ENCODE measurements around the gene AARS2. TPM values are rescaled to one million over a fixed set of nuclear protein-coding genes. Genes with fewer than 3 reads are reported as not detected.

AARS2 gene
- total and polyA plus RNA-seq, 2 donors: 7.5 to 13.6 TPM

DNA sequence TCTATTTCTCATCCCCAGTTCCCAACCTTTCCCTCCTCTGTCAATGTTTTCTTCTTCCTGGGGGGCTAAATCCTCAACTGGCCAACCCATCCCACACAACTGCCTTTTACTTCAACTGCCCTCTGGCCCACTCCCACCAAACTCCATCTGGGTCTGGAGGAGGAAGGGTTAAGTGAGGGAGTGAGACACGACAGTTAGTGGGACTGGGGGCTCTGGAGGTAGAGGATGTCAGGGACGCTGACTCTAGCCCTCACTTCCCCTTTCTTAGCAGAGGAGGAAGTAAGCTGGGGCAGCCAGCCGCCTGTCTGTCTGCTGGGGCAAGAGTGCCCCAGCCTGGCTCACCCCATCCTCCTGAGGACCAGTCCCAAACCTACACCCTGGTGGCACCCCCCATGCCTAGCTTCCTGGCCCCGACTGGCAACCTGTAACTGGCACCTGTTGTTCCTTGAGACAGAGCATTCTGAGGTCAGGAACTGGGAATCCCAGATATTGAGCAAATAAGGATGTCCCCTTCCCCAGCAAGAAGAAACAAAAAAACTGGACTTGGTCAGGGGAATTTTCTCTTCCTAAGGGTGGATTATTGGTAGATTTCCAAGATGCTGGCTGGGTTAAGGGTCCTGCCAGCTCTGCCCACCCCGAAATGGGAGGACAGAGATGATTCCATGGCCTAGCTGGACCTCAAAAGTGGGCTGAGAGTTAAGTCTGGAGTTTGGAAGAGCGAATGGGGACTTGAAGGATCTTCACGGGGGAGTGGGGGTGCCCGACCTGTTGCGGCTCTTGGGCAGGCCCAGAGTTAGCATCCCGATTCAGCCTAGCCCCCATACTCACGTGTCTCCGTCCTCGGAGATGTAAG lies 48.8 kb downstream of the AARS2 start:
- Histone ChIP-seq H3K27ac (ENCODE audit: low read depth) (no peak overlapping the region), H3K4me3 (ENCODE audit: low read depth, low read length) (peak overlapping the region; percentile 68), H3K36me3 (ENCODE audit: insufficient read depth) (no peaks in the 10 kb centered on the region), H3K4me1 (ENCODE audit: insufficient read depth) (no peaks in the 10 kb centered on the region)
- no peak for DNase-seq (ENCODE audit: extremely low spot score)
- WGBS: 11% methylated on average over 13 of the region's 13 CpGs

DNA sequence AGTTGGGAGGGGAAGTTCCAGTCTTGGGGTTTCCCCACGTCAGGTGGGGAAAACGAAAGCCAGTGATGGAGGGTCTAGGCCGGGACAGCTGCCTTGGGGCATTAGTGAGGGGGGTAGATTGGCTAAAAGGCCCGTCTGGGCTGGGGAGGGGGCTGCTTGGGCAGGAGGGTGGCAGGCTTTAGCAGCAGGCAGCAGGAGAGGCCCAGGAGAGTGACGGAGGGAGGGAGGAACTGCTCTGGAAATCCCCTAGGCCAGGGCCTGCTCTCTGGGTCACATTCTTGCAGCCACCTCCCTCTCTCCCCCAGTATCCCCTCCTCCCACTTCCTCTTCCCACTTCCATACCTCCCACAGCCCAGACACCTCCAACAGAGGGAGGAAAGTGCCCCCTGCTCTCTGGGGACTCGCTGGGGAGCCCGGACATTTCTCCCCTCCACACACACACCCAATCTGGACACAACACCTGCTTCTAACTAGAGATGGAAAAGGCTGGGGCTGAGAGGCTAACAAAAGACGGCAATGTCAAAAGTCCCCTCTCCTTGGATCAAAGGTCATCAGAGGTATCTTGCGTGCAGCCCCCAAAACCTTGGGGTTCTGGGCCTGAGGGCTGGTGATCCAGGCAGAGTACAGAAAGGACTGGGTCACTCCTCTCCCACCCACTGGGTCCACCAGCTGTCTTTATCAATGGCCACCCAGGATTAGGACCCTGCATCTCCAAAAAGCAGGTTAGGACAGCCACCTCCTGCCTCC lies 49.6 kb downstream of the AARS2 start:
- Histone ChIP-seq H3K4me1 (ENCODE audit: insufficient read depth) (no peaks in the 10 kb centered on the region), H3K36me3 (ENCODE audit: insufficient read depth) (no peaks in the 10 kb centered on the region), H3K27ac (ENCODE audit: low read depth) (no peak overlapping the region), H3K4me3 (ENCODE audit: low read depth, low read length) (no peak overlapping the region)
- WGBS: 57% methylated on average over 9 of the region's 9 CpGs
- no peak for DNase-seq (ENCODE audit: extremely low spot score)

DNA sequence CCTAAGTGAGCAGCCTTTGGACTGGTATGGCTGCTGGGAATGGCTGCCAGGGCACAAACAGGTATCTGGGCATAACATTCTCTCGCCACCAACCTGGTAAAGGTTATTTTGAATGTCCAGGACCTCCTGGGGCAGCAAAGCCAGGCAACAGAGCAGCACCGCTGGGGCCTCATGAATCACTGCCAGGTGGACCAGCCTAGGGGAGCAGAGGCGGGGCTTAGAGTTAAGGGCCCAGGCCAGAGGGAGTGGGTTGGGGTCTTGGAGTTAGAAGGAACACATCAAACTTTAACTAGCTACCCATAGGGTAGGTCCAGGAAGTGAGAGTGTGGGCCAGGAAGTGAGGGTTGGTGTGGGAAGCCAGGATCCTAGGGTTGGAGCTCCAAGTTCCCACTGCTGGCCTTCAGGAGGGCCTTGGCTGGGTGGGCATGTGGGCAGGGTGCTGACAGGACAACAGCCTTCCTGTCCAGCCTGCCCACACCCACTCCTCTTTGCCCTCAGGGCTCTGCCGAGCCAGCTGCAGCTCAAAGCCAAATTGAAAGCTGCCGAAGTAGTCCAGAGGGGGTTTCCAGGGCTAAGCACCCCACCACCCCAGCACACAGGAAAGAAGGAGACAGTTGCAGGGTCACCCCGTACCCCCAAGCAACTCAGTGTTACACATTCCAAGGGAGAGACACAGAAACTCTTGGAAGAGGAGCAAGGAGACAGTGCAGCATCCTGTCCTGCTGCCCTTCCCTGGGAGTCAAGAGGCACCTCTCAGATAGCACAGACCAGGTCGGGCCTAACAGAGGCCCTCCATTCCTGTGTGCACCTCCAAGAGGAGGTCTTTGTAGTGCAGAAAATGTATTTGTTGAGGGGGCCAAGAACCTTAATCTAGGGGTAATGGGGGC lies 50.4 kb downstream of the AARS2 start:
- Histone ChIP-seq H3K36me3 (ENCODE audit: insufficient read depth) (no peaks in the 10 kb centered on the region), H3K4me3 (ENCODE audit: low read depth, low read length) (no peak overlapping the region), H3K27ac (ENCODE audit: low read depth) (no peak overlapping the region), H3K4me1 (ENCODE audit: insufficient read depth) (no peaks in the 10 kb centered on the region)
- WGBS: 73% methylated on average over 7 of the region's 7 CpGs
- no peak for DNase-seq (ENCODE audit: extremely low spot score)

DNA sequence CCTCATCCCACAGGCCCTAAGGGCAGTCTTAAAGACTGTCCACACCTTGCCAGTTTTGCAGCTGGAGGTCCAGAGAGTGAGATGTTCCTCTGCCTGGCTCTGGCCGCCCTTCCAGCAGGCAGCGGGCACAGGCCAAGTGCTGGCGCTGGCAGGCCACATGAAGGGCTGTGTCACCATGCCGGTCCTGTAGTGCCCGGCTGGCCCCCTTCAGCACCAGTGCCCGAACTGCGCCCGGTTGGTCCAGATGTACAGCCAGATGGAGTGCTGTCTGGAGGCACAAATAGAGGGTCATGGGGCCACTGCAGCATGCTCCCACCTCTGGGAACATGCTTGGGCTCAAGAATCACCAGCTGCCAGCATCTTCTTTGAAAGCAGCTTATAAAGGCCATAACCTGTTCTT lies 51.6 kb downstream of the AARS2 start:
- H3K4me1 ChIP-seq (ENCODE audit: insufficient read depth): no peaks in the 10 kb centered on the region
- H3K36me3 ChIP-seq (ENCODE audit: insufficient read depth): no peaks in the 10 kb centered on the region
- WGBS: 95% methylated on average over 8 of the region's 8 CpGs
- H3K27ac ChIP-seq (ENCODE audit: low read depth): no peak overlapping the region
- no peak for DNase-seq (ENCODE audit: extremely low spot score)
- no peak overlapping the region for H3K4me3 ChIP-seq (ENCODE audit: low read depth, low read length)

DNA sequence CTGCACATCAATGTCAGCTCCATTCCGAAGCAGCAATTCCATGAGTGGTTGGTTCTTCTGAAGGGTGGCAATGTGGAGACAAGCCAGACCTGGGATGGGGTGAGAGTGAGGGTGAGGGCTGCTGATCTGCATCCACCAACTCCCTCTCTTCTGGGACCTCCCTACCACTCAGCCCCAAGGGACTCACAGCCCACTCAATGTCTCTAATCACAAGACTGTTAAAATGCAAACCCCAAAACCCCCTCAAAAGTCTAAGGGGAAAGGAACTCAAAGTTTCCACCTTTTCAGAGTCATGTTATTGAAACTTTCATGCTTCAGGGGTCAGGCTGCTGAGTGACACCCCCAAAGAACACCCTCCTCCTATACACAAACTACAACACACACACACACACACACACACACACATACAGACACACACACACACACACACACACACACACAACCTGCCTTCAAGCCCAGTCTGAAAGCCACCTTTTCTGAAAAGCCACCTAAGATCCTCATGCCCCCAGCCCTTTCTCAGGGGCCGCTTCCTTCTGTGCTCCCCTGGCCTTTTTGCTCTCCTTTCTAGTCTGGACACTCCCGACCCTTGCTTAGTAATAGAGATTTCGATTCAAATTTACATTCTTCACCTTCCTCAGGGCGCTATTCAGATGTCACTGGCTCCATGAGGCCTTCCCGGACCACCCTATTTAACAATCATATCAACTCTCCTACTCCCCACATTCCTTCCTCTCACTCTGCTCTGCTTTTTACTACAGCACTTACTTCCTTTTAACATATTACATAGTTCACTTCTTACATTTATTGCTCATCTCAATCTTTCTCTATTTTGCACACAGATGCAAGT lies 52.5 kb downstream of the AARS2 start:
- no peak for DNase-seq (ENCODE audit: extremely low spot score)
- Histone ChIP-seq H3K36me3 (ENCODE audit: insufficient read depth) (no peaks in the 10 kb centered on the region), H3K4me1 (ENCODE audit: insufficient read depth) (no peaks in the 10 kb centered on the region), H3K4me3 (ENCODE audit: low read depth, low read length) (no peak overlapping the region), H3K27ac (ENCODE audit: low read depth) (no peak overlapping the region)
- WGBS: 98% methylated on average over 6 of the region's 6 CpGs

DNA sequence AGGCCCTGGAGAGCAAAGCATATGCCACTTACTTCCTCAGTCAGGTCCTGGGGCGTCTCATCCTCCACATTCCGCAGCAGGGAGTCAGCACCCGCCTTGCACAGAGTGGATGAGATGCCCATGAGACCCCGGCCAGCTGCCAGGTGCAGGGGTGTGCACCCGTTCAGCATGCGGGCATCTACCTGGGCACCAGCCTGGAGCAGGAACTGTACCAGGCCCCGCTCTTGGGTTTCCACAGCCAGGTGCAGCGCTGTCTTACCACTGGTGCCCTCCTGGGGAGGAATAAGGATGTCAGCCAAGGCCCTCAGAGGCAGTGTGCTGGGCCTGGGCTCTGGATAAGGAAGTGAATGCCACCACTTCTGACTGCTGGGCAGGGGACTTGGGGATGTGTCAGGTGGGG lies 53.1 kb downstream of the AARS2 start:
- no peak overlapping the region for H3K27ac ChIP-seq (ENCODE audit: low read depth)
- no peaks in the 10 kb centered on the region for H3K36me3 ChIP-seq (ENCODE audit: insufficient read depth)
- DNase-seq (ENCODE audit: extremely low spot score): no peak
- H3K4me1 ChIP-seq (ENCODE audit: insufficient read depth): no peaks in the 10 kb centered on the region
- WGBS: 96% methylated on average over 8 of the region's 8 CpGs
- no peak overlapping the region for H3K4me3 ChIP-seq (ENCODE audit: low read depth, low read length)

DNA sequence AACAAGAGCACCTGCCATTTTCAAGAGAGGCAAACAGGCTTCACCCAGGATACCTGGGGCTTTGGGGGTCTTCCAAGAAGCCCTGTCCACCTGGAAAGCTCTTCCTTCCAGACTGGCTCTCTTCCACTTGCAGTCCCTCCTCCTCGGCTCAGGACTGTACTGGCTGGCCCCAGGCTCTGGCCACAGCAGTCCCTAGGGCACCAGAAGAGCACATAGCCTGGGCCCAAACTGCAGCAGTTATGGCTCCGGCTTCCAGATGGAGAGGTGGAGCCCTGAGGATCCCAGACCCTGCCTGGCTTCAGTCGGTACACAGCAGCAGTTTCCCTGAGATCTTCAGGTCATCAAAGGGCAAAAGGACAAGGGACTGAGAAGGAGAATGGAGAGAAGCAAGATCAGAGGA lies 54.2 kb downstream of the AARS2 start:
- H3K27ac ChIP-seq (ENCODE audit: low read depth): no peak overlapping the region
- no peak for DNase-seq (ENCODE audit: extremely low spot score)
- no peaks in the 10 kb centered on the region for H3K36me3 ChIP-seq (ENCODE audit: insufficient read depth)
- no peaks in the 10 kb centered on the region for H3K4me1 ChIP-seq (ENCODE audit: insufficient read depth)
- 93% methylated on average over 3 of the region's 3 CpGs for WGBS
- no peak overlapping the region for H3K4me3 ChIP-seq (ENCODE audit: low read depth, low read length)

DNA sequence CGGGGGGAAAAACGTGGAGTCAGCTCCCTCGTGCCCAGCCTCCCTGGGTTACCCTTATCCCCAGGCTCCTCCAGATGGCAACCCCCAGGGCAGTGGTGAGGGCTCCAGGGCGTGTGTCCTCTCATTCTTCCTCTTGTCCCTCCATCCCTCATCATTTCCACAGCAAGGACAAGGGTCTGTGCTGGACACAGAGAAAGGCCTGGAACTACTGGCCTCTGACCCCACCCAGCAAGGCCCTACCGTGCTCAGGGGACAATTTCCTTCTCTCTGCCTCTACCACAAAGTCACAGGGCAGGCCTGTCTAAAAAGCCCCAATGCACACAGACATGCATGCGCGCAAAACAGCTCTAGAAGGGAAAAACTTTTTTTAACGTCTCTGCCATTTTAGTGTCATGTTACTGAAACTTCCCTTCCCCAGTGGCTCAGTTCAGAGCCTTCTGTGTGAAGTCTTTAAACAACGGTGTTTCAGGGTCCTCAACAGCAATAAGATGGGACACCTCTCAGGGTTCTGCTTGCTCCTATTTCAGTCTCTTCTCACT lies 54.8 kb downstream of the AARS2 start:
- DNase-seq (ENCODE audit: extremely low spot score): no peak
- H3K27ac ChIP-seq (ENCODE audit: low read depth): no peak overlapping the region
- H3K4me3 ChIP-seq (ENCODE audit: low read depth, low read length): no peak overlapping the region
- 87% methylated on average over 9 of the region's 9 CpGs for WGBS
- H3K36me3 ChIP-seq (ENCODE audit: insufficient read depth): no peaks in the 10 kb centered on the region
- no peaks in the 10 kb centered on the region for H3K4me1 ChIP-seq (ENCODE audit: insufficient read depth)

DNA sequence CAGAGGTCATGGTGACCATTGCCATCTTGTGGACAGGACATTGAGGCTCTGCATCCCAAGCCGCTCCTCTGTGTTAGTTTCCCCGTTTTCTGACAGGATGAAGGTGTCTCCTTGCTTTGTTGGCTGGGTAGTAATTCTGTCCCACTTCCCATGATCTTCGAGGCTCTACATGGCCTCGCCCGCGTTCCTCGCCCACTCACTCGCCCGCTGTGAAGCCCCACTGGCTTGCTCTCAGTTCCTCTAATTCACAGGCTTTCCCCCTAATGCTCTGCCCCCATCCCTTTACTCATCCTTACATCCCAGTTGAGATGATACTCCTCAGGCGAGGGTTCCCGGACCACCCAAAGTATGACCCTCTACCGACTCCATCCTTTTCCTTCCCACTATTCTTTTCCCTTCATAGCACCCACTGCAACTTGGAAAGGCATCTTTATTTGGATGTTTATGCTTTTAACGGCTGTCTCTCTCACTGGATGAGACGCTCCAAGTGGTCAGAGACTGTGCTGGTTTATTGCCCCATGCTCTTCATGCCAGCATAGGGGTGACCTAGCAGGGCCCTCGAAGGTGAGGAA lies 55.3 kb downstream of the AARS2 start:
- H3K27ac ChIP-seq (ENCODE audit: low read depth): peak overlapping the region; percentile 46
- no peak for DNase-seq (ENCODE audit: extremely low spot score)
- no peaks in the 10 kb centered on the region for H3K4me1 ChIP-seq (ENCODE audit: insufficient read depth)
- no peaks in the 10 kb centered on the region for H3K36me3 ChIP-seq (ENCODE audit: insufficient read depth)
- WGBS: 22% methylated on average over 15 of the region's 15 CpGs
- peak overlapping the region; percentile 65 for H3K4me3 ChIP-seq (ENCODE audit: low read depth, low read length)

DNA sequence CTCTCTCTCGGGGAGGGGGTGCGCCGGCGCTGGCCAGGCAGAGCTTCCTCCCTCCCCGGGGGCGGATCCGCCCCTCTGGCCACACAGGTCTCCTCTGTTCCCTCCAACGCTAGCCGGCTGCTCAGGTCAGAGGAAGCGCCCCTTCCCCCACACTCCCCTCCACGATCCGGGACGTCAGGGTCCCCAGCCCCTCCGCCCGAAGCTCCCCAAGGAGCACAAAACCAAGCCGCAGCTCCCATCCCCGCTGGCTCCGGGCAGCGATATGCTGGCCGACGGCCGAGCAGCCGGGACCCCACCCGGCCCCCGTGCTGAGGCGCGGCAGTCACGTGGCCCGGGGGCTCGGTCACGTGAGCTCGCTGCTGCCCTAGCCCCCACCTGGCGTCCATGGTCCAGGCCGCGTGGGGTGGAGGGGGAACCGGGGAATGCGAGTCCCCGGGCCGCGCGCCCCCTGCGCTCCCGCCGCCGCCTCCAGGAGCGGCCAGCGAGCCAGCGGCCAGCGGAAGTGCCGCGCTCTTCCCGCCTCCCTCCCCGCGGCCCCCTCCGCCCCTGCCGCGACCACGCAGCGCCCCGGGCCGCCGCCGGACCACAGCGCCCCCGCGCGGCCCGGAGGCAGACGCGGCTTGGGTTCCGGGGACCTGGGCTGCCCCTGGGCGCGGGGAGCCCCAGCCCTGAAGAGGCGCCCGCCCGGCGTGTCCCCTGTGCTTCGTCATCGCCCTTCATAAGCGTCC lies 56.0 kb downstream of the AARS2 start, which contains the start of gene SLC35B2:
SLC35B2 (minus strand) TSS at position 504 of the 728 bp plus-strand sequence; CDS start at position 386, 118 bp downstream.
- peak; percentile 25 for DNase-seq (ENCODE audit: extremely low spot score)
- H3K36me3 ChIP-seq (ENCODE audit: insufficient read depth): no peaks in the 10 kb centered on the region
- H3K4me1 ChIP-seq (ENCODE audit: insufficient read depth): no peaks in the 10 kb centered on the region
- H3K4me3 ChIP-seq (ENCODE audit: low read depth, low read length): peak within 1 kb of the TSS; percentile 65
- WGBS: under 1% methylated on average over 80 of the region's 80 CpGs
- peak within 1 kb of the TSS; percentile 55 for H3K27ac ChIP-seq (ENCODE audit: low read depth)

DNA sequence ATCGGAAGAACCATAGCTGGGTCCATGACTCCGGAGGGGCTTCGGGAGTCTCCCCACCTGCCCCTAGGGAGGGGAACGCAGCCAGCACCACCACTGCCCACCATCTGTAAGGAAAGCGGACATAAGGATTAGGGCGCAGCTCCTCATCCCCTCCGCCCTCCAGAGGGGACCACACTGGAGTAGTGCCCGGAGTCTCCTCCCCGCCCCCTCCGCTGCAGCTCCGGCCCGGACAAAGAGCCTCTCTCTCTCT lies 56.4 kb downstream of the AARS2 start:
- peak overlapping the region; percentile 55 for H3K27ac ChIP-seq (ENCODE audit: low read depth)
- H3K4me1 ChIP-seq (ENCODE audit: insufficient read depth): no peaks in the 10 kb centered on the region
- DNase-seq (ENCODE audit: extremely low spot score): no peak
- peaks cover 3% of the 10 kb centered on the region for H3K36me3 ChIP-seq (ENCODE audit: insufficient read depth)
- peak overlapping the region; percentile 65 for H3K4me3 ChIP-seq (ENCODE audit: low read depth, low read length)
- WGBS: 1% methylated on average over 12 of the region's 12 CpGs

All from urinary bladder (tissue), 4 donors.